Natural killer cell (primary cell): ENCODE data around the gene CYTL1. TPM values are rescaled to one million over a fixed set of nuclear protein-coding genes. Genes with fewer than 3 reads are reported as not detected.

Source experiments
- ATAC-seq, 3 donors: fragments of 150-1000 bp in 2 of 3; fragments of 200-7000 bp in 1 of 3; cut with Tn5 transposase; 1 replicate in 1 of 3; 2 replicates in 2 of 3; pipeline ENCODE4 v1.10.0; 2021; ENCODE audit warnings: mild to moderate bottlenecking in 2 of 3, moderate library complexity in 2 of 3
- DNase-seq, 2 donors: peaks; one replicate each; pipeline versions ENCODE4 v3.0.0 to v3.0.0-alpha.2; 2013 to 2021; ENCODE audit warnings: mixed read lengths in 1 of 2
- H3K27ac ChIP-seq: one replicate; pipeline ENCODE4 v1.5.1; 2013; ENCODE audit warnings: mild to moderate bottlenecking, low read length
- H3K27me3 ChIP-seq: one replicate; pipeline ENCODE4 v1.6.1; 2013; ENCODE audit warnings: low read length; ENCODE audit not compliant: control insufficient read depth, insufficient read depth
- H3K36me3 ChIP-seq: one replicate; pipeline ENCODE4 v1.6.1; 2013; ENCODE audit warnings: low read length; ENCODE audit not compliant: control insufficient read depth, insufficient read depth
- H3K4me1 ChIP-seq: one replicate; pipeline ENCODE4 v1.6.1; 2013; ENCODE audit warnings: low read length; ENCODE audit not compliant: control insufficient read depth, insufficient read depth
- H3K4me3 ChIP-seq: one replicate; pipeline ENCODE4 v1.5.1; 2013; ENCODE audit warnings: low read length
- H3K9me3 ChIP-seq: one replicate; pipeline ENCODE4 v1.6.1; 2013; ENCODE audit warnings: low read length; ENCODE audit not compliant: control insufficient read depth, insufficient read depth
- H3K27ac Mint-ChIP-seq, 2 donors: one replicate each; pipeline ENCODE4 v1.8.0; 2022; ENCODE audit warnings: mild to moderate bottlenecking in 2 of 2, mixed read lengths in 2 of 2, moderate library complexity in 1 of 2
- H3K27me3 Mint-ChIP-seq, 2 donors: one replicate each; pipeline ENCODE4 v1.8.0; 2022; ENCODE audit warnings: low read depth in 2 of 2, mixed read lengths in 2 of 2
- H3K36me3 Mint-ChIP-seq: one replicate; pipeline ENCODE4 v1.8.0; 2022; ENCODE audit warnings: mixed read lengths
- H3K4me1 Mint-ChIP-seq, 2 donors: one replicate each; pipeline ENCODE4 v1.8.0; 2022; ENCODE audit warnings: mixed read lengths in 2 of 2
- H3K4me3 Mint-ChIP-seq: one replicate; pipeline ENCODE4 v1.8.0; 2022; ENCODE audit warnings: mild to moderate bottlenecking, moderate library complexity, mixed read lengths
- H3K9me3 Mint-ChIP-seq, 2 donors: one replicate each; pipeline ENCODE4 v1.8.0; 2022; ENCODE audit warnings: mixed read lengths in 2 of 2
- WGBS: methylation state at CpG from one replicate; pipeline ENCODE4 v1.1.7; 2013; ENCODE audit warnings: missing lambda C conversion rate; ENCODE audit not compliant: insufficient coverage; 5-methylcytosine and 5-hydroxymethylcytosine counted together
- intact Hi-C: fragments of 100-400 bp; cut with micrococcal nuclease; formaldehyde crosslinking; loops from one replicate; pipeline ENCODE4 v1.14.2; 2022
- total RNA-seq, 4 donors: library from RNA; stranded (reverse); fragments of 120-200 nt in 1 of 4; gene quantifications; one replicate each; pipeline versions ENCODE4 v1.2.3 to v1.2.4, GENCODE V29; 2013 to 2022
- TF ChIP-seq, protein P1 (sequence below): fragments of 200-600 bp; IDR thresholded peaks from one replicate; pipeline ENCODE4 v1.8.0; 2022; ENCODE audit warnings: antibody characterized with exemption

CYTL1 gene
- total RNA-seq, 3 donors from 2014 or later (not counting 1 experiment from before 2014, with no cell fraction given), result 1.00 to 4.4 (median 1.9) TPM

DNA sequence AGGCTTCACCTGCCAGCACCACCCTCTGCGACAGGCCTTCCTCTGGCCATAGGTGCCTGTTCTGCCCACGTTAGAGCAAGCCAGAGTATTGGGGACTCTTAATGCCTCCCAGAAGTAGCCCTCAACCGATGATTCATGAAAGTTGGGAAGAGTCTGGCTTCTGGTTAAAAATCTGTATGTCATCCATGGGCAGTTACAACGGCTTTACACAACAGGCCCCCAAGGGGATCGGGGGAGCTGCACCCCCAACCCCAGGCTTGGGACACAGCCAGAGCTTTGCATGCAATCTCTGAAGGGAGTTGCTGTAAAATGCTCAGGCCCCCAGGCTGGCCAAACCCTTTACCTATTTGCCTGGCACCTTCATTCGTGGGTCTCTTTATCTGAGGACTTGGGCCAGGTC, 5.4 kb upstream of the CYTL1 start:
- Mint-ChIP-seq H3K4me1 (peaks cover 0 to 11% of the 10 kb centered on the region in 2 donors), H3K27ac (no peak overlapping the region), H3K4me3 (no peak overlapping the region), H3K36me3 (no peaks in the 10 kb centered on the region), H3K27me3 (peaks cover 2 to 12% of the 10 kb centered on the region in 2 donors), H3K9me3 (no peaks in the 10 kb centered on the region)
- 84% methylated on average over 6 of the region's 6 CpGs for WGBS
- Histone ChIP-seq H3K4me3 (no peak overlapping the region), H3K4me1 (peaks cover 3% of the 10 kb centered on the region), H3K36me3 (no peaks in the 10 kb centered on the region), H3K9me3 (no peaks in the 10 kb centered on the region), H3K27me3 (no peaks in the 10 kb centered on the region), H3K27ac (no peak overlapping the region)
- DNase-seq, result no peak
- ATAC-seq, result no peak
- TF ChIP-seq, protein P1, sequence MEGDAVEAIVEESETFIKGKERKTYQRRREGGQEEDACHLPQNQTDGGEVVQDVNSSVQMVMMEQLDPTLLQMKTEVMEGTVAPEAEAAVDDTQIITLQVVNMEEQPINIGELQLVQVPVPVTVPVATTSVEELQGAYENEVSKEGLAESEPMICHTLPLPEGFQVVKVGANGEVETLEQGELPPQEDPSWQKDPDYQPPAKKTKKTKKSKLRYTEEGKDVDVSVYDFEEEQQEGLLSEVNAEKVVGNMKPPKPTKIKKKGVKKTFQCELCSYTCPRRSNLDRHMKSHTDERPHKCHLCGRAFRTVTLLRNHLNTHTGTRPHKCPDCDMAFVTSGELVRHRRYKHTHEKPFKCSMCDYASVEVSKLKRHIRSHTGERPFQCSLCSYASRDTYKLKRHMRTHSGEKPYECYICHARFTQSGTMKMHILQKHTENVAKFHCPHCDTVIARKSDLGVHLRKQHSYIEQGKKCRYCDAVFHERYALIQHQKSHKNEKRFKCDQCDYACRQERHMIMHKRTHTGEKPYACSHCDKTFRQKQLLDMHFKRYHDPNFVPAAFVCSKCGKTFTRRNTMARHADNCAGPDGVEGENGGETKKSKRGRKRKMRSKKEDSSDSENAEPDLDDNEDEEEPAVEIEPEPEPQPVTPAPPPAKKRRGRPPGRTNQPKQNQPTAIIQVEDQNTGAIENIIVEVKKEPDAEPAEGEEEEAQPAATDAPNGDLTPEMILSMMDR, result no peak
- intact Hi-C loops, result no loop called here

DNA sequence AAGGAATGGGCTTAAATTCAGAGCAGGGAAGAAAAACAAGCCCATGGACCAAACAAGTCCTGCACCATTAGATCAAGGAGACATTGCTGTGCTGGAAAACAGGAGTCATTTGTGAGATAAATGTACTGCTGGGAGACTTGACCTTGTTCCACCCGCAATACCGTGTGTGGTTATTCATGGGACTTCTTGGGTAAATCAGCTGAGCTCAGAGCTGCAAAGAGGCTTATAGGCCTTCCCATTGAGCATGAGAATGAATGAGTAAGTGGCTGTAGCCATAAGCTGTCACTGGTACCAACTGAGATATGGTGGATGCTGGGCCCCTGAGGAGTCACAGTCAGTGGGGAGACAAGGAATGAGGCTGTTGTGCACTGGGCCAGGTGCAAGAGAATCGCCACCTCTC, 2.3 kb upstream of the CYTL1 start:
- Mint-ChIP-seq H3K9me3 (no peaks in the 10 kb centered on the region), H3K4me3 (no peak overlapping the region), H3K27me3 (peaks cover 2 to 12% of the 10 kb centered on the region in 2 donors), H3K27ac (peak overlapping the region in 1 of 2 donors; percentile 62), H3K36me3 (no peaks in the 10 kb centered on the region), H3K4me1 (peaks cover 15 to 29% of the 10 kb centered on the region in 2 donors)
- Histone ChIP-seq H3K4me3 (no peak overlapping the region), H3K4me1 (peaks cover 15% of the 10 kb centered on the region), H3K9me3 (no peaks in the 10 kb centered on the region), H3K27ac (no peak overlapping the region), H3K36me3 (no peaks in the 10 kb centered on the region), H3K27me3 (no peaks in the 10 kb centered on the region)
- DNase-seq (no peak), ATAC-seq (no peak)
- intact Hi-C loops, result no loop called here
- TF ChIP-seq, protein P1, result no peak
- WGBS, result 74% methylated on average over 2 of the region's 3 CpGs

DNA sequence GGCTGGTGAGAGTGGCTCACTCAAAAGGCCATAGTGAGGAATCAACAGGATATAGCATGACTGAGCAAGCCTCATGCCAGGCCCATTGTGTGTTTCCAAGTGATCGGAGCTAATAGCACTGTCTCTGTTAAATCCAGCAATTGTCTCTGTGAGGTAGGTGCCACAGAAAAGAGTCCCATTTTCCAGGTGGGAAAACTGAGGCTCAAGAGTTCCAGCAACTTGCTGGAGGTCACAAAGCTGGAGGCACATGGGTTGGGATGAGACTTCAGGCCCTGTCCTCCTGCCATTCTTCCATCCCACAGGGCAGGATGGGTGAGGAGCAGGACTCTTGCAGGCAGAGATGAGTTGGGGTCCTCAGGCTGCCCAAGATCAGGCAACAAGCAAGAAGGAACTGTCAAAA, 1.1 kb upstream of the CYTL1 start:
- Histone ChIP-seq H3K9me3 (no peaks in the 10 kb centered on the region), H3K4me1 (peaks cover 15% of the 10 kb centered on the region), H3K27ac (no peak overlapping the region), H3K36me3 (no peaks in the 10 kb centered on the region), H3K4me3 (no peak overlapping the region), H3K27me3 (no peaks in the 10 kb centered on the region)
- intact Hi-C loops, result no loop called here
- H3K4me3 Mint-ChIP-seq, result no peak overlapping the region
- ATAC-seq (no peak), DNase-seq (no peak)
- peaks cover 6 to 14% of the 10 kb centered on the region in 2 donors for H3K27me3 Mint-ChIP-seq
- no peaks in the 10 kb centered on the region for H3K36me3 Mint-ChIP-seq
- peaks cover 15 to 29% of the 10 kb centered on the region in 2 donors for H3K4me1 Mint-ChIP-seq
- peak overlapping the region in 1 of 2 donors; percentile 62 for H3K27ac Mint-ChIP-seq
- no peaks in the 10 kb centered on the region for H3K9me3 Mint-ChIP-seq
- TF ChIP-seq, protein P1, result no peak
- WGBS, result 97% methylated on average over 1 of the region's 1 CpG

DNA sequence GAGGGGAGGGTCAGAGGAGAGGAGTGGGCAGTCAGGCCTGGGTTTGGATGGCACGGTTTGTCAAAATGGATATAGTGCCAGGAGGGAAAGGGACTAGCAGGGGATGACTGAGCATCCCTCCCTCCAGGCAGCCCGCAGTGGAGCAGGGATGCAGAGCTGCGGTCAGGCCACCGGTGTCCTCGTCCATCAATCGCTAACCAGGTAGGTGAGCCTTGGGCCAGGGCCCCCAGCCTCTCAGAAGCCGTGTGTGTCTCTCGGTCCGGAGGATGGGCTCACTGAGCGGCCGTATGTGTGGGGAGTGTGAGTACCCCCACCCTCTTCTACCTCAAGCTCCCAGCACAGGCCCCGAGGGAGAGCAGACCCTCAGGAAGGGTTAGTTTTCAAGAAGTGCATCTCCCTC, 538 bp upstream of the CYTL1 start:
- Histone ChIP-seq H3K27ac (no peak overlapping the region), H3K9me3 (no peaks in the 10 kb centered on the region), H3K27me3 (no peaks in the 10 kb centered on the region), H3K36me3 (no peaks in the 10 kb centered on the region), H3K4me3 (no peak overlapping the region), H3K4me1 (peaks cover 15% of the 10 kb centered on the region)
- peaks cover 15 to 29% of the 10 kb centered on the region in 2 donors for H3K4me1 Mint-ChIP-seq
- H3K9me3 Mint-ChIP-seq, result no peaks in the 10 kb centered on the region
- H3K4me3 Mint-ChIP-seq, result no peak overlapping the region
- TF ChIP-seq, protein P1, result no peak
- intact Hi-C loops, result no loop called here
- H3K27ac Mint-ChIP-seq, result peak overlapping the region in 1 of 2 donors; percentile 45
- peaks cover 6 to 13% of the 10 kb centered on the region in 2 donors for H3K27me3 Mint-ChIP-seq
- DNase-seq (no peak), ATAC-seq (no peak)
- H3K36me3 Mint-ChIP-seq, result no peaks in the 10 kb centered on the region
- 92% methylated on average over 7 of the region's 12 CpGs for WGBS
